ENCODE results near the gene NR2F6. TPM values are rescaled to one million over a fixed set of nuclear protein-coding genes. Genes with fewer than 3 reads are reported as not detected.

Gene NR2F6
- total and polyA plus RNA-seq, 9 donors: 26.5 to 37.9 (median 31.2) TPM

- no peak overlapping the region for H3K4me3 ChIP-seq (ENCODE audit: low read length)
- DNase-seq: no peak
- WGBS (ENCODE audit: insufficient coverage): 43% methylated on average over 19 of the region's 24 CpGs
- H3K36me3 ChIP-seq (ENCODE audit: control insufficient read depth, insufficient read depth, low read length): peaks cover 30% of the 10 kb centered on the region
- peaks cover 28% of the 10 kb centered on the region for H3K4me1 ChIP-seq (ENCODE audit: control insufficient read depth, insufficient read depth, low read length)
- no peak overlapping the region for H3K27ac ChIP-seq (ENCODE audit: low read length)
- H3K9me3 ChIP-seq (replicated peaks; ENCODE audit: control insufficient read depth, low read depth, low read length): no peaks in the 10 kb centered on the region
- H3K27me3 ChIP-seq (ENCODE audit: control insufficient read depth, insufficient read depth, low read length): no peaks in the 10 kb centered on the region
Observed at GRCh38 chr19:17240062-17240752, 5.5 kb downstream of the NR2F6 start.

DNA sequence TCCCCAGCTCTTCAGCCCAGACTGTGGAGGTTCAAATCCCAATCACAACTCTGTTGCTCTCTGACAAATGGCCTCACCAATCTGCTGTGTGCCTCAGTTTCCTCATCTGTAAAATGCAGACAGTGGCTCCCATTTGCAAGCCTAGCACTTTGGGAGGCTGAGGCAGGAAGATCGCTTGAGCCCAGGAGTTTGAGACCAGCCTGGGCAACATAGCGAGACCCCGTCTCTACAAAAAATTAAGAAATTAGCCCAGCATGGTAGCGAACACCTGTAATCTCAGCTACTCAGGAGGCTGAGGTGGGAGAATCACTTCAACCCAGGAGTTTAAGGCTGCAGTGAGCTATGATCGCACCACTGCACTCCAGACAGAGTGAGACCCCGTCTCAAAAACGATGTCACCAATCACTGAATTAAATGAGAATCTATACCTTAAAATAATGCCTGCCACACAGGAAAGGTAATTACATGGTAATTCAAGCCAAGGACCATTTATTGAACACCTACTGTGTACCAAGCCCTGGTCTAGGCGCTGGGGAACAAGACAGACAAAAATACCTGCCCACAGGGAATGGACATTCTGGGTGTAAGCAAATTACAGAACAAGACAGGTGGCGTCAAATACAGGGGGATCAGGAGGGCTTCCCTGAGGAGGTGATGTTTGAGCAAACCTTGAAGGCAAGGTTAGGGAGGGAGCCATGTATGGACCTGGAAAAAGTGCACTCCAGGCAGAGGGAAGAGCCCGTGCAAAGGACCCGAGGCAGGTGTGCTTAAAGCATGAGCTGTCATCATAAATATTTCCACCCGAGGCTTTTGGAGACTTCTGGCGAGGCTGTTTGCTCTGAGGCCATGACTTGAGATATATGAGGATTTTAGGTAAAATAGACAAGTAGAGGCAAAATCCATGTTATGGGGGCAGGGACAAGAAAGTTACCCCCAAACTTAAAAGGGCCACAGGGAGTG lies 7.7 kb downstream of the NR2F6 start:
- no peaks in the 10 kb centered on the region for H3K9me3 ChIP-seq (replicated peaks; ENCODE audit: control insufficient read depth, low read depth, low read length)
- H3K4me1 ChIP-seq (ENCODE audit: control insufficient read depth, insufficient read depth, low read length): peaks cover 30% of the 10 kb centered on the region
- no peak overlapping the region for H3K4me3 ChIP-seq (ENCODE audit: low read length)
- H3K36me3 ChIP-seq (ENCODE audit: control insufficient read depth, insufficient read depth, low read length): peaks cover 41% of the 10 kb centered on the region
- no peak for DNase-seq
- H3K27ac ChIP-seq (ENCODE audit: low read length): no peak overlapping the region
- 97% methylated on average over 8 of the region's 13 CpGs for WGBS (ENCODE audit: insufficient coverage)
- no peaks in the 10 kb centered on the region for H3K27me3 ChIP-seq (ENCODE audit: control insufficient read depth, insufficient read depth, low read length)

- Histone ChIP-seq H3K27me3 (ENCODE audit: control insufficient read depth, insufficient read depth, low read length) (no peaks in the 10 kb centered on the region), H3K4me1 (ENCODE audit: control insufficient read depth, insufficient read depth, low read length) (peaks cover 26% of the 10 kb centered on the region), H3K36me3 (ENCODE audit: control insufficient read depth, insufficient read depth, low read length) (peaks cover 50% of the 10 kb centered on the region), H3K27ac (ENCODE audit: low read length) (no peak overlapping the region), H3K9me3 (replicated peaks; ENCODE audit: control insufficient read depth, low read depth, low read length) (no peaks in the 10 kb centered on the region), H3K4me3 (ENCODE audit: low read length) (no peak overlapping the region)
- WGBS (ENCODE audit: insufficient coverage): 61% methylated on average over 5 of the region's 18 CpGs
- no peak for DNase-seq
Observed at GRCh38 chr19:17236811-17237543, 8.7 kb downstream of the NR2F6 start.

DNA sequence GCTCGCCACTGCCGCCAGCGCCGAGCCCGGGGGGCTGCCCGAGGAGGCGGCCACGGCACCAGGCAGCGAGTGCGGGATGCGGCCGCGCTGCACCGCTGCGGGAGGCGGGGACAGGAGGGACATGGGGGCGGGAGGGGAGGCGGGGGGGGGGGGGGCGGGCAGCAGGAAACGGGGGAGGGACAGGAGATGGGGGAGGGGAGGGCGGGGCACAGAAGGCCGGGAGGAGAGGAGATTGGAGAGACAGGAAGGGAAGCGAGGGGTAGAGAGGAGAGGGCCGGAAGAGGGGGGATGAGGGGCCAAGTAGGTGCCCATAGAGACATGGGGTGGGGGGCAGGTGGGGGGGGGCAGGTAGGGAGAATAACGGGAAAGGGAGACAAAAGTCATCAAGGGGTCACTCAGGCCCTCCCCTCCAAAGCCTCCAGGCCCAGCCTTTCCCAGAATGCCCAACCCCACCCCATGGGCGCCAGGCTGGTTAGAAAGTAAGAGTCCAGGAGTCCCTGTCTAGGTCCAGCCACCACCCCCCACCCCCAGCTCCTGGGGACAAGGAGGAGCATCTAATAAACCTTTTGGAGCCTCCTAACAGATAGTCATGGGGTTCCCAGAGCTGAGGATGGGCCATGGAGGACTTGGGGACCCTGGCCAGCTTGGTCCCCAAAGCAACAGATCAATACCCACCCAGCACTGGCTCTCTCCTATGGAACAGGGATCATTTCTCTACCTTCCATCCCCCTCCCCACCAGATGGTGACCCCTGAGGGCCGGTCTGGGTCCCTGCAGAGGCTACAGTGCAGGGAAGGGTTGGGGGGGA lies 9.5 kb downstream of the NR2F6 start:
- H3K4me3 ChIP-seq (ENCODE audit: low read length): peak overlapping the region; percentile 54
- H3K9me3 ChIP-seq (replicated peaks; ENCODE audit: control insufficient read depth, low read depth, low read length): no peaks in the 10 kb centered on the region
- peaks cover 23% of the 10 kb centered on the region for H3K4me1 ChIP-seq (ENCODE audit: control insufficient read depth, insufficient read depth, low read length)
- WGBS (ENCODE audit: insufficient coverage): no CpG with 5 or more reads among the region's 27 CpGs
- no peaks in the 10 kb centered on the region for H3K27me3 ChIP-seq (ENCODE audit: control insufficient read depth, insufficient read depth, low read length)
- DNase-seq: no peak
- peaks cover 58% of the 10 kb centered on the region for H3K36me3 ChIP-seq (ENCODE audit: control insufficient read depth, insufficient read depth, low read length)
- H3K27ac ChIP-seq (ENCODE audit: low read length): peak overlapping the region; percentile 42

GRCh38 chr19:17235300-17235970 lies 10.3 kb downstream of the NR2F6 start:
- peak; percentile 83 for DNase-seq
- Histone ChIP-seq H3K36me3 (ENCODE audit: control insufficient read depth, insufficient read depth, low read length) (peaks cover 60% of the 10 kb centered on the region), H3K4me3 (ENCODE audit: low read length) (peak overlapping the region; percentile 54), H3K4me1 (ENCODE audit: control insufficient read depth, insufficient read depth, low read length) (peaks cover 23% of the 10 kb centered on the region), H3K27ac (ENCODE audit: low read length) (peak overlapping the region; percentile 69), H3K27me3 (ENCODE audit: control insufficient read depth, insufficient read depth, low read length) (no peaks in the 10 kb centered on the region), H3K9me3 (replicated peaks; ENCODE audit: control insufficient read depth, low read depth, low read length) (no peaks in the 10 kb centered on the region)
- 1% methylated on average over 79 of the region's 80 CpGs for WGBS (ENCODE audit: insufficient coverage)

DNA sequence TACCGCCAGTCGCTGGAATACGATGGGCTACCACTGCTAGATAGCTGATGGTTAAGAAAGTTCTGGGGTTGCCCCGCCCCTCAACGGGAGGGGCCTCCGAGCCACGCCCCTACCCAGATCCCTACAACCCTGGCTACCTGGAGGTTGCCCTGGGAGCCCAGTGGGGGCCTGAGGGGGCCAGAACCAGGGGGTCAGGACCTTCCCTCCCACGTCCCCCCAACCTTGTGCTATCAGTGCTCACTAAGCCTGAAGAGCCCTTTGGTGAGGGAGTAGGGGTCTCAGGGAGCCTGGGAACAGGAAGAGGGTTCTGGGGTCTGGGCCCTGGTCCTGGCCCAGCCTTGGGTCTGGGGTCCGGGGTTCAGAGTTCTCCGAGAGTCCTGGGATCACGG lies 10.8 kb downstream of the NR2F6 start:
- Histone ChIP-seq H3K4me1 (ENCODE audit: control insufficient read depth, insufficient read depth, low read length) (peaks cover 23% of the 10 kb centered on the region), H3K27ac (ENCODE audit: low read length) (peak overlapping the region; percentile 69), H3K36me3 (ENCODE audit: control insufficient read depth, insufficient read depth, low read length) (peaks cover 60% of the 10 kb centered on the region), H3K27me3 (ENCODE audit: control insufficient read depth, insufficient read depth, low read length) (no peaks in the 10 kb centered on the region), H3K4me3 (ENCODE audit: low read length) (peak overlapping the region; percentile 54), H3K9me3 (replicated peaks; ENCODE audit: control insufficient read depth, low read depth, low read length) (no peaks in the 10 kb centered on the region)
- WGBS (ENCODE audit: insufficient coverage): 33% methylated on average over 3 of the region's 11 CpGs
- no peak for DNase-seq

GRCh38 chr19:17232258-17232657 lies 13.5 kb downstream of the NR2F6 start:
- Histone ChIP-seq H3K4me3 (ENCODE audit: low read length) (no peak overlapping the region), H3K4me1 (ENCODE audit: control insufficient read depth, insufficient read depth, low read length) (peaks cover 26% of the 10 kb centered on the region), H3K9me3 (replicated peaks; ENCODE audit: control insufficient read depth, low read depth, low read length) (no peaks in the 10 kb centered on the region), H3K36me3 (ENCODE audit: control insufficient read depth, insufficient read depth, low read length) (peaks cover 53% of the 10 kb centered on the region), H3K27me3 (ENCODE audit: control insufficient read depth, insufficient read depth, low read length) (no peaks in the 10 kb centered on the region), H3K27ac (ENCODE audit: low read length) (no peak overlapping the region)
- no peak for DNase-seq
- 91% methylated on average over 24 of the region's 25 CpGs for WGBS (ENCODE audit: insufficient coverage)

- Histone ChIP-seq H3K36me3 (ENCODE audit: control insufficient read depth, insufficient read depth, low read length) (peaks cover 48% of the 10 kb centered on the region), H3K4me3 (ENCODE audit: low read length) (no peak overlapping the region), H3K27ac (ENCODE audit: low read length) (no peak overlapping the region), H3K27me3 (ENCODE audit: control insufficient read depth, insufficient read depth, low read length) (no peaks in the 10 kb centered on the region), H3K4me1 (ENCODE audit: control insufficient read depth, insufficient read depth, low read length) (peaks cover 23% of the 10 kb centered on the region), H3K9me3 (replicated peaks; ENCODE audit: control insufficient read depth, low read depth, low read length) (no peaks in the 10 kb centered on the region)
- DNase-seq: no peak
- 70% methylated on average over 2 of the region's 3 CpGs for WGBS (ENCODE audit: insufficient coverage)
Observed at GRCh38 chr19:17229890-17230289, 15.8 kb downstream of the NR2F6 start.

GRCh38 chr19:17227798-17228367 lies 17.8 kb downstream of the NR2F6 start:
- Histone ChIP-seq H3K9me3 (replicated peaks; ENCODE audit: control insufficient read depth, low read depth, low read length) (no peaks in the 10 kb centered on the region), H3K4me1 (ENCODE audit: control insufficient read depth, insufficient read depth, low read length) (peaks cover 15% of the 10 kb centered on the region), H3K36me3 (ENCODE audit: control insufficient read depth, insufficient read depth, low read length) (peaks cover 35% of the 10 kb centered on the region), H3K4me3 (ENCODE audit: low read length) (no peak overlapping the region), H3K27me3 (ENCODE audit: control insufficient read depth, insufficient read depth, low read length) (no peaks in the 10 kb centered on the region), H3K27ac (ENCODE audit: low read length) (no peak overlapping the region)
- DNase-seq: no peak
- 58% methylated on average over 7 of the region's 13 CpGs for WGBS (ENCODE audit: insufficient coverage)

Measured in muscle of leg (tissue), 11 donors.